Vein endothelial cell (primary cell): Measurements from ENCODE around the gene GPR31. TPM values are rescaled to one million over a fixed set of nuclear protein-coding genes. Genes with fewer than 3 reads are reported as not detected.

ENCODE experiments used
- total RNA-seq: library from RNA; depleted of rRNA; stranded (reverse); fragments of >200 nt; gene quantifications from 2 replicates; pipeline ENCODE4 v1.2.3, GENCODE V29; 2012

Gene GPR31, protein sequence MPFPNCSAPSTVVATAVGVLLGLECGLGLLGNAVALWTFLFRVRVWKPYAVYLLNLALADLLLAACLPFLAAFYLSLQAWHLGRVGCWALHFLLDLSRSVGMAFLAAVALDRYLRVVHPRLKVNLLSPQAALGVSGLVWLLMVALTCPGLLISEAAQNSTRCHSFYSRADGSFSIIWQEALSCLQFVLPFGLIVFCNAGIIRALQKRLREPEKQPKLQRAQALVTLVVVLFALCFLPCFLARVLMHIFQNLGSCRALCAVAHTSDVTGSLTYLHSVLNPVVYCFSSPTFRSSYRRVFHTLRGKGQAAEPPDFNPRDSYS
- total RNA-seq: not detected in 2 replicates

DNA sequence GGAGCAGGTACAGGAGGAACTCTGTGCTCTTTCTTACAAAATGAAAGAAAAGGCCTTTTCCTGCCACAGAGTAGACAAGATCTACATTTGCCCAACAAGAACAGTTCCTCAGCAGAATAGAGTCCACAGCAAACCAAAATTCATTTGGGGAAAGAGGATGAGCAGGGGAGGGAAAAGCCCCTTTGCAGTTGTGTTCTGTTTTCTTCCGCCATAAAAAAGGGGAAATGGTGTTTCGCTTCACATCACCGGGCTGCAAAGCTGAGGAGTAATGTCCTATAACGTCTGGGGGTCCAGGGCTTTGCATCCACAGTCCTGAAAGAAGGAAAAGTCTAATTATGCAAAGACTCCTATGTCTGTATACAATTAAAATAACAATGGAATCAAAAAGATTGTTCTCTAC, at the start of gene GPR31:
Gene GPR31 (minus strand): TSS at position 118 of the 400 bp plus-strand sequence. CDS start 149 bp downstream, outside the sequence.

GRCh38 chr6:167122827-167123657, 34.7 kb downstream of the GPR31 start, which contains the start of gene CCR6:
CCR6 (plus strand) TSS chr6:167123096; CDS start chr6:167136135, 13,039 bp downstream.

Other genes starting within 250 kb of the GPR31 start
- 5.6 and 9.1 TPM in 2 replicates for gene RNASET2, start 201.4 kb downstream of the GPR31 start, total RNA-seq
- gene CEP43, start 158.6 kb downstream of the GPR31 start, total RNA-seq: 10.8 and 11.8 TPM in 2 replicates
- gene CCR6, start 34.9 kb downstream of the GPR31 start, total RNA-seq: not detected in 2 replicates
- gene UNC93A, start 133.3 kb upstream of the GPR31 start, total RNA-seq: not detected in 2 replicates
- gene TTLL2, start 167.1 kb upstream of the GPR31 start, total RNA-seq: not detected in 2 replicates